Thyroid gland (tissue), 4 donors: ENCODE data around the gene F11R.

Source experiments
- POLR2A ChIP-seq, 2 donors: fragments of 450-650 bp; IDR thresholded peaks; one replicate each; pipeline ENCODE4 v1.6.1; 2017; ENCODE audit warnings: antibody characterized with exemption in 2 of 2, mild to moderate bottlenecking in 2 of 2, moderate library complexity in 1 of 2
- TF ChIP-seq, protein P1 (sequence below), 6 experiments: fragments of 200-600 bp in 3 of 6; fragments of 450-650 bp in 3 of 6; sonication (generic) in 3 of 6; IDR thresholded peaks; one replicate each; pipeline ENCODE4 v1.5.1; 2016 to 2019; ENCODE audit warnings: antibody characterized with exemption in 6 of 6, mild to moderate bottlenecking in 2 of 6, inconsistent platforms in 1 of 6, moderate library complexity in 1 of 6

DNA sequence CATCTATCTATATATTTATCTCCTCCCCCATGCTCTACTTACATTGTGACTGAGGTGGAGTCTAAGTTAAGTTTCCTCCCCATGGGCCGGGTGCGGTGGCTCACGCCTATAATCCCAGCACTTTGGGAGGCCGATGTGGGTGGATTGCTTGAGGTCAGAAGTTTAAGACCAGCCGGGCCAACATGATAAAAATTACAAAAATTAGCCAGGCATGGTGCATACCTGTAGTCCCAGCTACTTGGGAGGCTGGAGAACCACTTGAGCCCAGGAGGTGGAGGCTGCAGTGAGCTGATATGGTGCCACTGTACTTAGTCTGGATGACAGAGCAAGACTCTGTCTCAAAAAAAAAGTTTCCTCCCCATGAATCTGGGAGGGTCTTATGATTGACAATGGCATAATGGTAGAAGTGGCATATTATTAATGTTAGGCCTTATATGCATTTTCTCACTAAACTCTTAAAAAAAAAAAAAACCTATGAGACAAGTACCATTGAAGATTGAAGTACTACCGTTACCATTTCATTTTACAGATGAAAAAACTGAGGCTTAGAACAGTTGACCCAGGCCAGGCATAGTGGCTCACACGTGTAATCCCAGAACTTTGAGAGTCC lies 11.2 kb downstream of the F11R start:
- no peak for TF ChIP-seq POLR2A (IDR thresholded peaks at IDR 0.05)
- TF ChIP-seq, protein P1, sequence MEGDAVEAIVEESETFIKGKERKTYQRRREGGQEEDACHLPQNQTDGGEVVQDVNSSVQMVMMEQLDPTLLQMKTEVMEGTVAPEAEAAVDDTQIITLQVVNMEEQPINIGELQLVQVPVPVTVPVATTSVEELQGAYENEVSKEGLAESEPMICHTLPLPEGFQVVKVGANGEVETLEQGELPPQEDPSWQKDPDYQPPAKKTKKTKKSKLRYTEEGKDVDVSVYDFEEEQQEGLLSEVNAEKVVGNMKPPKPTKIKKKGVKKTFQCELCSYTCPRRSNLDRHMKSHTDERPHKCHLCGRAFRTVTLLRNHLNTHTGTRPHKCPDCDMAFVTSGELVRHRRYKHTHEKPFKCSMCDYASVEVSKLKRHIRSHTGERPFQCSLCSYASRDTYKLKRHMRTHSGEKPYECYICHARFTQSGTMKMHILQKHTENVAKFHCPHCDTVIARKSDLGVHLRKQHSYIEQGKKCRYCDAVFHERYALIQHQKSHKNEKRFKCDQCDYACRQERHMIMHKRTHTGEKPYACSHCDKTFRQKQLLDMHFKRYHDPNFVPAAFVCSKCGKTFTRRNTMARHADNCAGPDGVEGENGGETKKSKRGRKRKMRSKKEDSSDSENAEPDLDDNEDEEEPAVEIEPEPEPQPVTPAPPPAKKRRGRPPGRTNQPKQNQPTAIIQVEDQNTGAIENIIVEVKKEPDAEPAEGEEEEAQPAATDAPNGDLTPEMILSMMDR (IDR thresholded peaks at IDR 0.05) = no peak
